T1000 (cell line): ENCODE data around the gene HSPA6.
"Not testable (repeated sequence)": the region's sequence is repeated elsewhere in the genome, so short reads cannot be mapped to it uniquely, and the experiment has no call there.

Experiments used
- DNase-seq: peaks from one replicate; lab custom pipeline; 2025; ENCODE audit warnings: mixed read lengths; lab: John Stamatoyannopoulos, UW

Gene HSPA6

DNA sequence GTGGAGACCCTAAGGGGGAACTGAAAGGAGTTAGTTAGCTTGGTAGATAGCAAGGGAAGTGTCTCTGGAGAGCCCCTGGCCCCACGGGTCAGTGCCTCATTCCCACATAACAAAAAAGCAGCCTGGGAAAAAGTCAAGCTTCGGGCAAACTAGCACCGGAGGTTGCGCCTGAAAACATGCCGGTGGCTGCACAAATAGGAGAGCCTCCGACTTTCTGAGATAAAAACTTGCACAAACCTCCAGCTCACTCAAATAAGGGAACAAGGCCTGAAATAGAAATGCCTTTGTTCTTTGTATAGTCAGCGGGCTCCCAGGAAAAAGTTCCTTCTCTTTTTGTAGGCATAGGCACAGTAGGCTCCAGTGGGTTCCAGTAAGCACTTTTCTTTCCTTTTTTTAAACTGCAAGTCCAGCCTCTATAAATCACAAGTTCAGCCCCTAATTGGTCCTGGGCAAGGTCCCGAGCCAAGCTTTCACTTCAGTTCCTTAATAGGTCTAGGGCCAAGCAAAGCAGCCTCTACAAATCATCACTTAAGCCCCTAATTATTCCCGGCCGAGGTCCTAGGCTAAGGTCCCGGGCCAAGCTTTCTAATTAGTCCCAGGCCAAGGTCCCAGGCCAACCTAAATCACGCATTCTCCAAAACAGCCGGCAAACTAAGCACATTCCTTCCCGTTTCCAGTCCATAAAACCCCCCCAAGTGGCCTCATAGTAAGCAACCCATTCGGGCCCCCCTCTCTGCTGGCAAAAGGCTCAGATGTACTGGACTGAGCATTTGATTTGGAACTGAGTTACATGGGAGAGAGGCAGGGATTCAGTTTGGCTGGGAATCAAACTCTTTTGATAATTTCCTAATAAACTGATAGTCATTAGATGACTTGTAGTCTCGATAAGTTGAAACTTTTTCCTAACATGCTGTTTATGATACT lies 8.6 kb downstream of the HSPA6 start:
- not testable (repeated sequence) for DNase-seq

DNA sequence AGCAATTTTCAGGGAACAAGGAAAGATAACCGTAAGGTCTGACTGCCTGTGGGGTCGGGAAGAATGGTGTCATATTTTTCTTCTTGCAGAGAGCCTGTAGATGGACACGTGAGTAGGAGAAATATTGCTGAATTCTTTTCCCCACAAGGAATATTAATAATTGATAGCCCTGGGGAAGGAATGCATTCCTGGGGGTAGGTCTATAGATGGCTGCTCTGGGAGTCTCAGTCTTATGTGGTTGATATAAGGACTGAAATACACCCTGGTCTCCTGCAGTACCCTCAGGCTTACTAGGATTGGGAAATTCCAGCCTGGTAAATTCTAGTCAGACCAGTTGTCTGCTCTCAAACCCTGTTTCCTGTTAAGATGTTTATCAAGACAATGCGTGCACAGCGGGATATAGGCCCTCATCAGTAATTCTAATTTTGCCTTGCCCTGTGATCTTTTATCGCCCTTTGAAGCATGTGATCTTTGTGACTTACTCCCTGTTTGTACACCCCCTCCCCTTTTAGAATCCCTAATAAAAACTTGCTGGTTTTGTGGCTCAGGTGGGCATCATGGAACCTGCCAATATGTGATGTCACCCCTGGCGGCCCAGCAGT lies 12.8 kb downstream of the HSPA6 start:
- DNase-seq = not testable (repeated sequence)

DNA sequence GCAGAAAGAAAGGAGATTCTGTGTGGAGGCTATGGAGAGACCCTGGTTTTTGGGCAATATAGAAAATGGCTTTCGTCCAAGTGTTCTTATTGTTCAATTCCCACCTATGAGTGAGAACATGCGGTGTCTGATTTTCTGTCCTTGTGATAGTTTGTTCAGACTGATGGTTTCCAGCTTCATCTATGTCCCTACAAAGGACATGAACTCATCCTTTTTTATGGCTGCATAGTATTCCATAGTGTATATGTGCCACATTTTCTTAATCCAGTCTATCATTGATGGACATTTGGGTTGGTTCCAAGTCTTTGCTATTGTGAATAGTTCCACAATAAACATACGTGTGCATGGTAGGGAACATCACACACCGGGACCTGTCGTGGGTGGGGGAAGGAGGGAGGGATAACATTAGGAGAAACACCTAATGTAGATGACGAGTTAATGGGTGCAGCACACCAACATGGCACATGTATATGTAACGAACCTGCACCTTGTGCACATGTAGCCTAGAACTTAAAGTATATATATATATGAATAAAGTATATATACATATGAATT lies 14.7 kb downstream of the HSPA6 start:
- not testable (repeated sequence) for DNase-seq

DNA sequence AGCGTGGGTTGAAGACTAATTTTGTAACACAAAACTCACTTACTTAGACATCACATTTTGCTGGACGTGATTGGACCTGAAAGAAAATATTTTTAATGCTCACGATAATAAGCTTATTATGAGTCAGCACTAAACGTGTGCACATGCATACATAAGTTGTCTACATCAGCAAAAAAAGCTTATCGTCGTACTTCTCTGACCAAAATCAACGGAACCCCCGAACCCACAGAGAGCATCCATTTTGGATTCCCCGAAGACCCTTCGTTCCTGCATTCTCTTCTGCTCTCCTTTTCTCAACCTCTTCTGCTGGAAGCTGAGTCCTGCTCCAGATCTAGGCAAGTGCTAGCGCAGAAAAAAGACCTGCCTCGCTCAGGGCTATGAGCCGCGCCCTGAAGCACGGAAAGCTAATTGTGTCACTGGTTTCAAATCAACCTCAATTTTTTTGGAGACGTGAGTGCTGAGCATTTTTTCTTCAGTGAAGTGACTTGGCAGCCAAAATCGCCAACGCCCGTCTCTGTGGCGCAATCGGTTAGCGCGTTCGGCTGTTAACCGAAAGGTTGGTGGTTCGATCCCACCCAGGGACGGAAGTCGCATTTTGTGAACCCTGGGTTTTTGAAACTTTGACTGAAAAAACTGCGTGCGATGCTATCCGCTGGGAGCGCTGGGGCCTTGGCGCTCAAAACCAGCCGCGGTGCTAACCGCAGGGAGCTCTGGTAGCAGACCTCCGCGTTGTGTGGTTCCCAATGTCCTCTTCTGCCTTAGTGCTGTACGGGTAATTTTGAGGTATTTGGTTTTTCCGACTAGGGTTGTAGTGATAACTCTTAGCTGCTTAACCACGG lies 15.6 kb downstream of the HSPA6 start:
- not testable (repeated sequence) for DNase-seq

DNA sequence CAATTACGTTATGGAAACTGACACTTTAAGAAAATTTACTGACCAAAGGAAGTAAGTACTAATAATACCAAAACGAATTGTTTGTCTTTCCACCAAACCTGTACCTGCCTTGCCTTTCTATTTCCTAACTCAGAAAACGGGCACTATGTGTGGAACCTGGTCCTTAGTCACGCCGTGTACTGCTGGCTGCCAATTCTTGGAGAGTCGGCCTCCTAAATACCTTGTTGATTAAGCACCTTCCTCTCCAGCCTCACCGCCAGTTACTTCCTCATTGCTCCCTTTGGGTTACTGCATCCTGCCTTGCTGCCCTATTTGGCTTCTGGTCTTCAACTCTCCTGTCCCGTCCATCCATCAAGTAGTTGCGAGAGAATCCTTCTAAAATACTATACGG lies 16.2 kb downstream of the HSPA6 start:
- not testable (repeated sequence) for DNase-seq

DNA sequence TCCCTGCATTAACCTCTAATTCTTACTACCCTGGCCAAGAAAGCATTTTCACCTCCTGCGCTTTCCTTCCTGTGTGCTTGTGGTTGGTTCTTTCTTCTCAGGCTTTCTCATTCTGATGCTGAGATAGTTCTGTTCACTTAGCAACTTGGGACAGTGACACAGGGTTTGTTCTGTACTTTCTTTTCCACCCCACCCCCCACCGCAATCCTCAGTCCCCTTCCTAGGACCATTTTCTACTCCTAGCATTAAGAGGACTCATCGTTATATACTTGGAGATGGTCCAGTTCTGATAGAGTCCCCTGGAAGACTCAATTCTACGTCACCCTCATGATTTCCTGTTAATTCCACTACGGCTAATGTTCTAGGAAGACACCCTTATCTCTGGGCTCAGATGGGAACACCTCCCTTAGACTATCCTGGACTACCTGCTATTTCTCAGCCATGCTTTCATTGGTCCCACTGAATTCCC lies 17.8 kb downstream of the HSPA6 start:
- DNase-seq = not testable (repeated sequence)

DNA sequence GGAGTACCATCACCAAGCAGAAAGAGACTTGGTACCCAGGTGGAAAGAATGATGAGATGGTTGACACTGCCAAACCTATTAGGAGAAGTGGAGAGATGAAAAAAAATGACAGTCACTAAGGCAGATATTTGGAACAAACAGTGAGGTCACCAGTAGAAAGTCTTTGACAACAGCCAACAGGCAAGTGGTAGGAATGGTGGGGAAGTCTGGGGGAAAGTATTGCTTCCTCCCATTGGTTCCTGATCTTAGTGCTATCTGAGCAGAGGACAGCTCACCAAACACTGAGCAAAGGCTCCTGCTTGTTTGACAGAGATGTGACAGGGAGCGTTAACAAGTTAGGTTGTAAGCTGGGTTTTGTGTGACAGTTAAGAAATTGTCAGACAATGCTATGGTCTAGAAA lies 18.8 kb downstream of the HSPA6 start:
- not testable (repeated sequence) for DNase-seq

DNA sequence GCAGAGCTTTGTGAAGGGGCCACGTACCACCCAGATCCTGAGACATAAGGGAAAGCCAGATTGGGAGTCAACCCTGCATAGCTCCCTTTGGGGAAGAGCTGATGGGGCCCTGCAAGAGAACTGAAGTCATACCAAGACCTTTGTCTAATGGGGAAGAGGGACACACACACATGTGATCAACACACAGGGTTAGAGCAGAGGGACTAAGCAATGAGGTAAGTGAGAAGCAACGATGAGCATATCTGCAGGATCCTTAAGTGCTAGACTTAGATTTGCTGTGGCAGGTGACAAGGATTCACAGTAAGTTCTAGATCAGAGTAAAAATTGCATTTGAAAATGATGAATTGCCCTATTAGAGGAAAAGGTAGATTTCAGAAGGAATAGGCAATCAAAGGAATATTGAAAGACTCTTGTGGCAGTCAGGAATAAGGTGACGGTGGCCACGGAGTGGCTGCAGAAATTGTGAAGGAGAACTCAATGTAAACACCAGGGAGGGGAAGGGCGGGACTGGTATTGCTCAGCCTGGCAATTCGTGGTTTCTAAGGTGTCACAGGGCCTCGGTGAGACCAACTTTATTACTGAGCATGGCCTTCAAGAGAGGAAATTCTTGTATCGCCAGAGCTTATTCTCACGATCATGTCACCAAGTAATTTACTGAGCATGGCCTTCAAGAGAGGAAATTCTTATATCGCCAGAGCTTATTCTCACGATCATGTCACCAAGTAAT lies 20.8 kb downstream of the HSPA6 start:
- DNase-seq = not testable (repeated sequence)

DNA sequence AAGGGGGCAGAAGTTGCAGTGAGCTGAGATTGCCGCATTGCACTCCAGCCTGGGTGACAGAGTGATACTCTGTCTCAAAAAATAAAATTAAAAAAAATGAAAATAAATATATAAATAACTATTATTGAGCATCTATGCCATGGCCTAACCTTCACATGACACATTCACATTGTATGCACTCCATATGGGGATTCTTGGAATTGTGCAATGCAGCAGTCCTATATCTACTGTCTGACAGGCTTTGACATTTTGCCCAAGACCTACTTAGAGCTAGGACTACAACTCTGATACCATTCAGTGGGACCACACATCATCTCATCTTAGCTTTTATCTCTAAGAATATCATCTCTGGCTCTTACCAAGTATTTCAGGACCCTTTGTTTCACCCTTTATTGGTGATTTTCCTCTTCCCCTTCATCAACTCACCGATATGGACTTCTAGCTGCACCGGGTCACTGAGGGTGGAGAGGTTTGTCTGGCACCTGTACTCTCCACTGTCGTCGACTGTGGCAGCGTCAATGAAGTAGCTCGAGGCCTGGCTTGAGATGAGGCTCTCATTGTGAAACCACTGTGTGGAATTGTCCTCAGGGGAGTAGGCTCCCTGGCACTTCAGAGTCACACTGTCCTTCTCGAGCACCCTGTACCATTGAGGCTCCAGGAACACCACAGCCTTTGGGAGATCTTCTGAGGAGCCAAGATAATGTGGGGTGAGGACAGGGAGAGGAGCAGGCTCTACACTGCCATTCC lies 23.8 kb downstream of the HSPA6 start:
- not testable (repeated sequence) for DNase-seq

DNA sequence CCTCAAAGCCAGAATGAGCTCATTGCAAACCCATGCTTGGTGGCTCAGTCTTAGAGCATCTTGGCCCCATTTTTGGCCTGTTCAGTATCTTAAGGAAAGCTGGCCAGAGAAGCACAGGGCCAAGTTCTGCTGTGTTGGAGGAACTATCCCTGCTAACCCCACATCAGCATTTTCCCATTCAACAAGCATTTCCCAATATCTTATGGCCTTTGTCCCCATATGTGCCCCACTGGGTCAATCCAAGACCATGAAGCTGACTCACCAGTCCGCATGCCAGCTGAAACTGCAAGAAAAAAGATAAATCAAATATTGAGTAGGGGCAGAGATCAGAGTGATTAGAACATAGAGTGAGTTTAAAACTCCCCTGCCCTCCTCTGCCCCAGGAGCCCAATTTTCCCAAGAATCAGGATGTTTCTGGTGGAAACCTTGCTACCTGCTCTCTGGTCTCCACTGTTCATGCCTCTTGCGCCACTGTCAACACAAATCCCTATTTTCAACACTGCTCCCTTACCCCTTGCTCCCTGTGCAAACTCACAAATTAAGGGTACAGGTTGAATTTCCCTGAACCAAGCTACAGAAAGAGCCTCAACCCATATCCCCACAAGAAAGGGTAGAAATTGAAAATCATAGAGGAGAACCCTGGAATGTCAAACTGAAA lies 24.5 kb downstream of the HSPA6 start:
- not testable (repeated sequence) for DNase-seq

DNA sequence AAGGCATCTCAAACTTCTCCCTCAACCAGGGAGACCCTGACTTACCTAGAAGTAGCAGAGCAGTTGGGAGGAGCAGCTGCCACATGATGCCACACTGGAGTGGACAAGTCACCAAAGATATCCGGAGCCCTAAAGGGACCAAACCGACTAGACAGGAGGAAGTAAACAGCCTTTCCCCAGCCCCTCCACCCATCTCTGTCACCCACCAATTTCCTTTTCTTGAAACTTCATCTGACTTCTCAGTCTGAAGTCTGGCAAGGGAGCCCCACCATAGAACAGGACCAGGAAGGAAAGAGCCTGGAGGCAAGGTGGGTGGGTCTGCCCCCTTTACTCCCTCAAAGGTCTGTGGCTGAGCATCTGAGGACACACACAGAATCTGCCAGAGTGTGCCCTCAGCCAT lies 25.3 kb downstream of the HSPA6 start, which contains the start of gene FCGR3A:
TSS of gene FCGR3A (minus strand) at position 167 of the 400 bp plus-strand sequence. CDS start at position 85, 82 bp downstream.
- DNase-seq = no peak

DNA sequence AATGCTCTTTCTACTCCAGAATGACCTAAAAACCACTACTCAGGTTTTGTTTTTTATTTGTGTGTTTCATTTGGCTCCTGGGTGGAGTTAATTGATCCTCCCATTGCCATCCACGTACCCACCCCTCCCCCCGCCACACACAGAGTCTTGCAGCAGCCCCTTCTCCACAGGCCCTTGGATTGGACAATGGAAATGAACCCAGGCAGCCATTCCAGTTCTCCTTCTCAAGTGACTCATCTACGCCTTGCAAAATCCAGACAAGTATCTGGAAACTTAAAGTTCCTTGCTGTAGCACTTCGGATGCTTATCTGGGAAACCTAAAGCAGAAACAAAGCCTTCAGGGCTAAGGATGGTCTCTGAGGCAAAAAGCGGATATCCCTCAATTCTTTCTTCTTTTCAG lies 26.6 kb downstream of the HSPA6 start:
- DNase-seq = not testable (repeated sequence)

DNA sequence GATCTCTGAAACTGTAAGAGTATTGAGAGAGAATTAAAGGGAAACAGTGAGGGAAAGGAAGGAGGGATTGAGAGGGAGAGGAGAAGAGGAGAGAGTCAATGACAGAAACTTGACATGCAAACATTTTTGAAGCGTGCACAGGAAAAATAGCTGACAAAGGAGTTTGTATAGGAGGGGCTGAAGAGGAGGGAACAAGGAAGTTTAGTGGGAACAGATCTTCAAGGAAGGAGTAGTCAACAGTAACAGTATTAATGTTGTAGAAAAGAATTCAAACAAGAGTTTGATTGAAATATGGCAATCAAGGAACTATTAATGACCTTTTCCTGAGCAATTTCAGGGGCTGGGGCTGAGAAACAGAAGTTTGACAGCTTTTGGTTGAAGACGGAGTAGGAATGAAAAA lies 29.3 kb downstream of the HSPA6 start:
- not testable (repeated sequence) for DNase-seq

DNA sequence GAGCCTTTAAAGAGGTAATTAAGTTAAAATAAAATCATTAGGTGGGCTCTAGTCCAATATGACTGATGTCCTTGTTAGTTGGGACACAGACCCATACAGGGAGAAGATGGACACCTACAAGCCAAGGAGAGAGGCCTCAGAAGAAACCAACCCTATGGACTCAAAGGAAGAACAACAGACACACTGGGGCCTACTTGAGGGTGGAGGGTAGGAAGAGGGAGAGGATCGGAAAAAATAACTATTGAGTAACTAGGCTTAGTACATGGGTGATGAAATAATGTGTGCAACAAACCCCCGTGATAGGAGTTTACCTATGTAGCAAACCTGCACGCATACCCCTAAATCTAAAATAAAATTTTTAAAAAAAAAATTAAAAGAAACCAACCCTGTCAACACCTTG lies 30.0 kb downstream of the HSPA6 start:
- DNase-seq = not testable (repeated sequence)

DNA sequence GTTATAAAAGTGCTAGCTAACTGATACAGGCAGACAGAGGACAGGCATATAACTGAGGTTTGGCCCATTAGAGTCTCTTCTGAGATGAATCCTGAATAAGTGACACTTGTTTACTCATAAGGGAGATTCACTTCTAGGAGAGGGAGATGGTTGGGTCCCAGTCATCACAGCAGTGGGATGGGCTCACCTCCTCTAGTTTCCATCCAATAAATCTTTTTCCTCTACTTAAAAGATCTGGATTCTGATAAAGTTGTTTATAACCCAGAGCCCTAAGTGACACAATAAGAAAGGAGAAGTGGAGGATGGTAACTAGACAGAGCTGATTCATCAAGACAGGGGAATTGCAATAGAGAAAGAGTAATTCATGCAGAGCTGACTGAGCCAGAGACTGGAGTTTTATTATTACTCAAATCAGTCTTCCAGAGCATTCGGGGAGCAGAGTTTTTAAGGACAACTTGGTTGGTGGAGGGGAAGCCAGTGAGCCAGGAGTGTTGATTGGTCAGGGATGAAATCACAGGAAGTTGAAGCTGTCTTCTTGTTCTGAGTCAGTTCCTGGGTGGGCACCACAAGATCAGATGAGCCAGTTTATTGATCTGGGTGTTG lies 30.6 kb downstream of the HSPA6 start:
- DNase-seq = not testable (repeated sequence)

DNA sequence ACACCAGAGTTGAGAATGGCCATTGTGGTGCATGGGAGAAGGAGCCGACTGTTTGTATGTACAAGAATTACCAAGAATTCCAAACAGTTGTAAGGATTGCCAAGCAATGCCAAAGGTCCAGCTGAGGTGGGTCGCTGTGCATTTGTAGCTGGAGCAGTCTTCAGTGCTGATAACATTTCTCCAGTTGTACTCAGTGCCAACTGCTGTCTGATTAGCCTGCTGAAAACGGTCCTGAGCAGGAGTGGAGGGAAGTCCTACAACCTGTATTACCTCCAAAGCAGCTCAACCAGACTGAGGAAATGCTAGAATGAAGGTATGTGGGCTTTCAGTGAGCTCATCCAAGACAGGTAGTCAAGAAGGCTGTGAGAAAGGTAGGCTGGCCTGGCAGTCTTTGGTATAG lies 31.8 kb downstream of the HSPA6 start:
- DNase-seq = not testable (repeated sequence)

DNA sequence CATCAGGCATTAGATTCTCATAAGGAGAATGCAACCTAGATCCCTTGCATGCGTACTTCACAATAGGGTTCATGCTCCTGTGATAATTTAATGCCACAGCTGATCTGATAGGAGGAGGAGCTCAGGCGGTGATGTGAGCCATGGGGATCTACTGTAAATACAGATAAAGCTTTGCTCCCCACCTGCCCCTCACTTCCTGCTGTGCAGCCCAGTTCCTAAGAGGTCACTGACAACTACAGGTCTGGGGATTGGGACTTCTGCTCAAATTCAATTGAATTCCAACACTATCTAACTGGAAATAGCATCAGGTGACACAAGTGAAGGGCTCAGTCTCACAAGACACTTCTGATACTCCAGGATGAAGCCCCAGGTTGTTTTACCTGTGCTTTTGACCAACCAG lies 32.6 kb downstream of the HSPA6 start:
- not testable (repeated sequence) for DNase-seq

DNA sequence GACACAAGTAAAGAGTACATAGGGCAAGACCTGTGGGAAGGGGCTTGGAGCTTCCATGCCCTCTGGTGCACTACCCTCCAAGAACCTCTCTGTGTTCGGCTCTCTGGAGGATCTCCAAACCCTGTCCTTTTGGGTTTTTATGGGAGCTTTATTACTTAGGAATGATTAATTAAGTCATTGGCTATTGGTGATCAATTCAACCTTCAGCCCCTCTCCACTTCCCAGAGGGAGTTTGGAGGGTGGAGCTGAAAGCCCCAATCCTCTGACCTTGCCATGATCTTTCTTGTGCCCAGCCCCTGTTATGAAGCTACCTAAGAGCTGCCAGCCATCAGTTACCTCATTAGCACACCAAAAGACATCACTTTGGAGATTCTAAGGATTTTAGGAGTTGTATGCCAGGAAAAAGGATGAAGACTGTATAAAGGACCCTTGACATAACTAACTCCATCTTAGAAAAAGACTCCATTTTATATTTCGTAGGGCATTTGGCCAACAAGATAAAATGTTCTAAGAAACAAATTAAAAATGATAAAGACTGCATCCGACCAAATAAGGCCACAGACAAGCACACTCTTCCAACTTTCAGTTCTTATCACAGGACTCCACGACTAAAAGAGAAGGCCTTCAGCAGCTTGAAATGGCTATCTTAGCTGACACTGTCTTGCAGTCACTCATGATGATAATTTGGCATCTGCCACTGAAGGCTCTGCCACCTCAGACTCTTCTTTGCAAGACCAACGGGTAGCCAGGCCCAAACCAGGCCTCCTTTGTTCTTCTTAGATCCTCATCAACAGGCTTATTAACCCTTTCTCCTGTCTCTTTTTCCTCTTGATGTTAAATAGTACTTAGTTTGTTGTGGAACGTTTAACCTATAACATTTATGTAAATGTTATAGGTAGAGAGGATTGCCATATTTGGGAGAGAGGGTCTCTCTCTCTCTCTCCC lies 33.4 kb downstream of the HSPA6 start:
- not testable (repeated sequence) for DNase-seq
